Esophagus squamous epithelium (tissue), 4 donors: Measurements from ENCODE around the gene IL19.

Experiments
- POLR2A ChIP-seq, 4 donors: fragments of 450-650 bp; IDR thresholded peaks; one replicate each; pipeline ENCODE4 v1.6.1; 2017; ENCODE audit warnings: antibody characterized with exemption in 4 of 4, mild to moderate bottlenecking in 4 of 4, moderate library complexity in 3 of 4
- TF ChIP-seq, protein P1 (sequence below), 6 experiments: fragments of 450-650 bp in 4 of 6; fragments of 200-600 bp in 2 of 6; sonication (generic) in 2 of 6; IDR thresholded peaks; one replicate each; pipeline ENCODE4 v1.5.1; 2016 to 2019; ENCODE audit warnings: antibody characterized with exemption in 6 of 6, mild to moderate bottlenecking in 4 of 6, moderate library complexity in 4 of 6

DNA sequence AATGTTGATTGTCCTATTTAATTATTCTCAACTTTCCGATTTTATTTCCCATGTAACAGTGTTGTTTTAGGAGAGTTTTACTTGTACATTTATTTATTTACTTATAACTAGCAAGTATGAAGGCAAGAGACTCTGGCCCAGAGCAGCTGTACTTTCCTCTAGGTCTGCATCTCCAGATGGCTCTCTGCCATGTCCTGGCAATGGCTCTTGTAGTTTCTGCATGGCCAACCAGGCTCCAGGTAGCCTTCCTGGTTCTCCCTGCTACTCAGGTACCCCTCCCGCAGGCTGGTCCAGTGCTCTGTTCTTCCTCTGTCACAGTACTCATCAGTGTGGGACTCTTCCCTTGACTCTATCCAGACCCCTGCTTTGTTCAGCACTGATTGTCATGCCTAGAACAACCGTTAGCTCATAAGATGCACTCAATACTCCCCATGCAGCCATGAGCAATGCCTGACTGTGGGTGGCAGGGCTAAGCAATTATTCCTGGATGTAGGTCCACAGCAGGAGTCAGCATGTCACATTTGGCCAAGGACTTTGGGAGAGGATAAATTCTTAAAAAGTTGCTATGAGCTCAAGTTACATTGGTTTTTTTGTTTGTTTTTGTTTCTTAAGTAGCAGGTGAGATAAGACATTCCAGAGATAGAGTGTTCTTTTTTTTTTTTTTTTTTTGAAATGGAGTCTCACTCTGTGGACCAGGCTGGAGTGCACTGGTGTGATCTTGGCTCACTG, 84.0 kb downstream of the IL19 start:
- TF ChIP-seq, protein P1, sequence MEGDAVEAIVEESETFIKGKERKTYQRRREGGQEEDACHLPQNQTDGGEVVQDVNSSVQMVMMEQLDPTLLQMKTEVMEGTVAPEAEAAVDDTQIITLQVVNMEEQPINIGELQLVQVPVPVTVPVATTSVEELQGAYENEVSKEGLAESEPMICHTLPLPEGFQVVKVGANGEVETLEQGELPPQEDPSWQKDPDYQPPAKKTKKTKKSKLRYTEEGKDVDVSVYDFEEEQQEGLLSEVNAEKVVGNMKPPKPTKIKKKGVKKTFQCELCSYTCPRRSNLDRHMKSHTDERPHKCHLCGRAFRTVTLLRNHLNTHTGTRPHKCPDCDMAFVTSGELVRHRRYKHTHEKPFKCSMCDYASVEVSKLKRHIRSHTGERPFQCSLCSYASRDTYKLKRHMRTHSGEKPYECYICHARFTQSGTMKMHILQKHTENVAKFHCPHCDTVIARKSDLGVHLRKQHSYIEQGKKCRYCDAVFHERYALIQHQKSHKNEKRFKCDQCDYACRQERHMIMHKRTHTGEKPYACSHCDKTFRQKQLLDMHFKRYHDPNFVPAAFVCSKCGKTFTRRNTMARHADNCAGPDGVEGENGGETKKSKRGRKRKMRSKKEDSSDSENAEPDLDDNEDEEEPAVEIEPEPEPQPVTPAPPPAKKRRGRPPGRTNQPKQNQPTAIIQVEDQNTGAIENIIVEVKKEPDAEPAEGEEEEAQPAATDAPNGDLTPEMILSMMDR (IDR thresholded peaks at IDR 0.05), result no peak
- TF ChIP-seq POLR2A (IDR thresholded peaks at IDR 0.05), result no peak
